KOPT-K1 (cell line): ENCODE measurements around the gene BMP6.

ENCODE experiments used
- H3K27ac ChIP-seq: fragments of 200-600 bp; sonication (generic); 2 replicates; pipeline ENCODE4 v1.5.1; 2016; ENCODE audit warnings: antibody characterized with exemption, mild to moderate bottlenecking, low read depth, low read length; ENCODE audit not compliant: poor library complexity, severe bottlenecking
- H3K36me3 ChIP-seq: fragments of 200-600 bp; sonication (generic); 2 replicates; pipeline ENCODE4 v1.5.1; 2017; ENCODE audit warnings: antibody characterized with exemption, mild to moderate bottlenecking, low read length, moderate library complexity; ENCODE audit not compliant: insufficient read depth
- H3K9me3 ChIP-seq: fragments of 200-600 bp; sonication (generic); 2 replicates; pipeline ENCODE4 v1.5.1; 2017; ENCODE audit warnings: antibody characterized with exemption, low read length, mild to moderate bottlenecking; ENCODE audit not compliant: insufficient read depth, poor library complexity, severe bottlenecking

BMP6 gene

DNA sequence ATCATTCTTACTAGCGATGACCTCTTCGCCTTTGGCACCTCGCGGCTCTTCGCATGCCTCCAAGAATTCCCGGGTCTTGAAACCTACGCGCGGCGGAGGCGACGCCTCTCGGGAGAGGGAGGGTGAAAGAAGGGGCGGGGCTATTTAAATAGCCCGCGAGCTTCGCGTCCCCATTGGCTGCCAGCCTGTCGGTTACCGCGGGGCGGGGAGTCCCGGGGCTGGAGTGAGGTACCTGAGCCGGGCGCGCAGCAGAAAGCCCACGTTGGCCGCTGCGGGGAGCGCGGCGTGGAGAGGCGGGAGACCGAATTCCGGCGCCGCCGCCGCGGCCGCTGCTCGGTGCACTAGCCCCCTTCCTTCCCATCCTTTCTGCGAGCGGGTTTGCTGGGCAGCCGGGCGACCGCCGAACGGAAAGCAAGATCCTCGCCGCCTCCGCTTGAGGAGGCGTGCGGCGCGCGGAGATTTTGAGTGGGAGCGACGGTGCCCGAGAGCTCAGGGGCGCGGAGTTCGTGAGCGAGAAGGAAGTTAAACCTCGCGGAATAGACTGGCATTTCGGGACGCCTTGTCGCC, at the start of gene BMP6:
Gene BMP6, plus strand, starts transcription at position 251 of the 567 bp plus-strand sequence. CDS start 857 bp downstream, outside the sequence.
- no peaks in the 10 kb centered on the region for H3K36me3 ChIP-seq
- peaks cover 7% of the 10 kb centered on the region for H3K9me3 ChIP-seq

DNA sequence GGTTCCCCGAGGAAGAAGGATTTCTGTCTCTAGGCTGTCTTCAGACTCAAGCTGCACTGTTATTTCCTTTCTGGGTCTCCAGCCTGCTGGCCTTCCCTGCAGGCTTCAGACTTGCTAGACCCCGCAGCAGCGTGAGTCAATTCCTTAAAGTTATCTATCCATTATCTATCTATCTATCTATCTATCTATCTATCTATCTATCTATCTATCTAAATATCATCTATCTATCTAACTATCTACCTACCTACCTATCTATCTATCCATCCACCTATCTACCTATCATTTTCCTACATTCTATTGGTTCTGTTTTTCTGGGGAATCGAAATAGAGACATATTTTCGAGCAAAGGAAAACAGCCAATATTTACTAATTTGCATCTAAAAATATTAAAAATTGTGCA, 48.7 kb upstream of the BMP6 start:
- Histone ChIP-seq H3K9me3 (no peaks in the 10 kb centered on the region), H3K27ac (no peak overlapping the region), H3K36me3 (no peaks in the 10 kb centered on the region)

More for the DNA sequence above, at the start of gene BMP6:
- H3K27ac ChIP-seq = no peak within 1 kb of the TSS

DNA sequence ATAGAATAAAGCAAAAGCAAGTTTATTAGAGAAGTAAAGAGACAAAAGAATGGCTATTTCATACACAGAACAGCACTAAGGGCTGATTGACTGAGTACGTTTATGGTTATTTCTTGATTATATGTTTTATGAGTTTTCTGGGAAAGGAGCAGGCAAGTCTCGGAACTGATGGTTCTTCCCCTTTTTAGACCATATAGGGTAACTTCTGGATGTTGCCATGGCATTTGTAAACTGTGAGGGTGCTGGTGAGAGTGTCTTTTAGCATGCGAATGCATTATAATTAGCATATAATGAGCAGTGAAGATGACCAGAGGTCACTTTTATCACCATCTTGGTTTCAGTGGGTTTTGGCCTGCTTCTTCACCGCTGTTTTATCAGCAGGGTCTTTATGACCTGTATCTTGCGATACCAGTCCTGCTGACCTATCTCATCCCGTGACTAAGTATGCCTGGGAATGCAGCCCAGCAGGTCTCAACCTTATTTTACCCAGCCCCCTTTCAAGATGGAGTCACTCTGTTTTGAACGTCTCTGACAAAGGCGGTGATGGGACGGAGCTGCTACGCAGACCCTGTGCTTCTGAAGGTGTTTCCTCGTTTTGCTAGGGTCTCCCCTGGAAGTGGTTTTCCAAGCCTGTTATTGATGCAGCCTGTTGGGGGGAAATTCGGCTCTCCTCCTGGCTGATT, 45.4 kb upstream of the BMP6 start:
- no peaks in the 10 kb centered on the region for H3K9me3 ChIP-seq
- no peak overlapping the region for H3K27ac ChIP-seq
- H3K36me3 ChIP-seq = no peaks in the 10 kb centered on the region

DNA sequence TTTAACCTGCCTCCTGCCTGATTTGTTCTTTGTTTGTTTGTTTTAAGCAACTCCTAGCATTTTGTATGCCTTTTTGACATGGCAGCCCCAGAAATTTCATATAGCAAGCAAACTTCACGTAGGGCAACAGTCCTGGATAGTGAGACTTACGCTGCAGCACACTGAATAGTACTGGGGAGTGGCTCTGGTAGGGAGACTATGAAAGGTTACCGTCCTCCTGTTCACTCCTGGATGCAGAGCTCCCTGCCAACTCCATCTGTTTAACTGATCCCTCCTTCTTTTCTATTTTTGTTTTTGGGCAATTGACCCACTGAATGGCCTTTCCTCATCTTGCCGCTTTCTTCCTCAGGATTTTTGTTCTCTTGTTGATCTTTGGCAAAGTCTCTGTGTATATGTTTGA, 44.5 kb upstream of the BMP6 start:
- no peaks in the 10 kb centered on the region for H3K9me3 ChIP-seq
- H3K36me3 ChIP-seq = no peaks in the 10 kb centered on the region
- no peak overlapping the region for H3K27ac ChIP-seq

DNA sequence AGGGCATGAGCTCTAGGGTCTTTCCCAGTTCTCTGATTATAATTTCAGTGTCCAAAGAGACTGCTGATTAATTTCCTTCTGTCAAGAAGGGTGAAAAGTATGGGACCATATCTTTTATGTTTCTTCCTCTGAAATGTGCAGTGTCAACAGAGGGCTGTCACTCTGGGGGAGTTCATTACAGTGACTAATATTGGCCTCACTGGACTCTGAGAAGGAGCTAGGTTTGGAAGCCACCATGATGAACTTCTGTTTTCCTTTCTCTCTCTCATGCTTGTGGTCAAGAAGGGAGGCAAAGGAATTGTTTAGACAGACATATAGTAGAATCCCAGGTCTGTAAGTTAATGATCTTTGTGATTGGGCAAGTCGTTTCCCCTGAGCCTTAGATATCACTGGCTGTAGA, 41.8 kb upstream of the BMP6 start:
- Histone ChIP-seq H3K9me3 (no peaks in the 10 kb centered on the region), H3K27ac (no peak overlapping the region), H3K36me3 (no peaks in the 10 kb centered on the region)

DNA sequence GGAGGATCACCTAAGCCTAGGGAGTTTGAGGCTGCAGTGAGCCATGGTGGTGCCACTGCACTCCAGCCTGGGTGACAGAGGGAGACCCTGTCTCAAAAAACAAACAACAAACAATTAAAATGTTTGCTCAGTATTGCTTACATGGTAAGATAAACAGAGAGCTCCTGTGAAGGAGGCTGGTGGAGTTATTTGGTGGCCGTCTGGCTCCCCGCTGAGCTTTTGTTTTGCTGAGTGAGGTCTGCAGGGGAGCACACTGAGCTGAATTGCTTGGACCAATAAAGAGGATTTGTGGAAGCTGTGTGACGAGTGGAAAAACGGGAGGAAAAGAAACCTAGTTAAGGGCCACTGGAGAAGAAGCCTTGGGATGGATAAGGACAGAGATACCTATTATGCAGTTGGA, 41.1 kb upstream of the BMP6 start:
- no peaks in the 10 kb centered on the region for H3K36me3 ChIP-seq
- H3K27ac ChIP-seq = no peak overlapping the region
- no peaks in the 10 kb centered on the region for H3K9me3 ChIP-seq

DNA sequence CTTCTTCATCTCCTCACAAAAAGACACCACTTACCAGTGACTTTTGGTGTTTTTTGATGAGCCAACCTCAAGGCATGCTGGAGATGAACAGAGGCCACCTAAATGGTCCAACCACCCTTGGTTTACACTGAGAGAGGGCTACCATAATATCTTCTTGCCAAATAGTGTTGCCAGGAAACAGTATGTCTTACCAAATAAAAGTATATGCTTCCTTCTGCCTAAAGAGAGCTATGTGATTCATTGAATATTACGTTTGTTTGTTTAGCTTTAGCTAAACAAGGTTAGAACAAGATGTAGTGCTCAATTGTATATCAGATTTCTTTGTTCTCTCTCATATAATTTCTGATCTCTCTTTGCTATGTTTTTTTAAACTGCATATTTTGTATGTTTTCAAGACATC, 40.6 kb upstream of the BMP6 start:
- Histone ChIP-seq H3K9me3 (no peaks in the 10 kb centered on the region), H3K36me3 (no peaks in the 10 kb centered on the region), H3K27ac (no peak overlapping the region)

DNA sequence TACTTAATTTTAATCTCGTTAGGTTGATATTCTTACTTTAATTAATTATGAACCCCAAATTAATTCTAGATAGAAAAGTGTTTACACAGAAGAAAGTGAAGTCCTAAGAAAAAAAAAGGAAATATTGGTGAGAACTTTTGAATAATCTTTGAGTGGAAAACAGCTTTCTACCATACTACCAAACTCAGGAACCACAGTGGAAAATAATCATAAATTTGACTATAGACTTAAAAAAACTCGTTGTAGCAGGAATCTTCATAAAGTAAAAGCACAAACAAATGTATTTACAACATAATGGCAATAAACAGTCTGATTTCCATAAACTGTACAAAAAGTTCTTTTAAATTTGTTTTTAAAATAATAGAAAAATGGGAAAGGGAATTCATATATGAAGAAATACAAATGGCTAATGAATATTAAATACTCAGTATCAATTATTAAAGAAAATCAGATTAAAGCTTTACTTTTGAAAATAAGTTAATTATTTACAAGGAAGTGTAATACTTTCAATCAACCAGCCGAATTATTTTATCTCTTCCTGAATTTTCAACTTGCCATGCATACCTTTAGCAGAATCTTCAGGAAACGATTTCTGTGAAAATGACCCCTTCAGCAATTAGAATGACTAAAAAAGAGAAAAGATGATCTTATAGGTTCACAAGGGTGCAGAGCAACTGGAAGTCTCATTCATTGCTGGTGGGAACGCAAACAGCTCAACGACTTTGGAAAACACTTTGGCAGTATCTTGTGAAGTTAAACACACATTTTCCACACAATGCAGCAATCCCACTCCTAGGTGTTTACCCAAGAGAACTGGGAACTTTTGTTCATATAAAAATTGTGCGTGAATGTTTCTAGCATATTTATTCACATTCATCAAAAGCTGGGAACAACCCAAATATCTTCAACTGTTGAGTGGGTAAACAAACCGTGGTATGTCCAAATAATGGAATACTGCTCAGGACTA, 38.5 kb upstream of the BMP6 start:
- Histone ChIP-seq H3K9me3 (no peaks in the 10 kb centered on the region), H3K36me3 (no peaks in the 10 kb centered on the region), H3K27ac (no peak overlapping the region)

DNA sequence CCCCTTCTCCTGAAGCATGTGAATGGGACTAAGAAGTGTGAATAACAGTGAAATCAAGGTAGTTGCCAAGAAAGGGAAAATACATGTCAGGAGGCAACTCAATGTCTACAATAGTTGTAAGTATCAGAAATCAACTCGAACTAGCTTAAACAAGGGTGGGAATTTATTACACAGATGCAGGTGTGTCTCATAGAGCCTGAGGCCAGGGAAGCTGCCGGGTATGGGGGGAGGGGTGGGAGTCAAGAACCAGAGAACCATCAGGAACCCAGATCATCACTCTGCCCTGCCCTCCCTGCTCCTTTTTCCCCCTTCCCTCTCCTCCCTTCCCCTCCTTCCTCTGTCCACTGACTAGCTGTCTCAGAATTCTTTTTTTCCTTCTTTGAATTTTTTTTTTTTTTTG, 34.9 kb upstream of the BMP6 start:
- no peak overlapping the region for H3K27ac ChIP-seq
- no peaks in the 10 kb centered on the region for H3K9me3 ChIP-seq
- no peaks in the 10 kb centered on the region for H3K36me3 ChIP-seq

DNA sequence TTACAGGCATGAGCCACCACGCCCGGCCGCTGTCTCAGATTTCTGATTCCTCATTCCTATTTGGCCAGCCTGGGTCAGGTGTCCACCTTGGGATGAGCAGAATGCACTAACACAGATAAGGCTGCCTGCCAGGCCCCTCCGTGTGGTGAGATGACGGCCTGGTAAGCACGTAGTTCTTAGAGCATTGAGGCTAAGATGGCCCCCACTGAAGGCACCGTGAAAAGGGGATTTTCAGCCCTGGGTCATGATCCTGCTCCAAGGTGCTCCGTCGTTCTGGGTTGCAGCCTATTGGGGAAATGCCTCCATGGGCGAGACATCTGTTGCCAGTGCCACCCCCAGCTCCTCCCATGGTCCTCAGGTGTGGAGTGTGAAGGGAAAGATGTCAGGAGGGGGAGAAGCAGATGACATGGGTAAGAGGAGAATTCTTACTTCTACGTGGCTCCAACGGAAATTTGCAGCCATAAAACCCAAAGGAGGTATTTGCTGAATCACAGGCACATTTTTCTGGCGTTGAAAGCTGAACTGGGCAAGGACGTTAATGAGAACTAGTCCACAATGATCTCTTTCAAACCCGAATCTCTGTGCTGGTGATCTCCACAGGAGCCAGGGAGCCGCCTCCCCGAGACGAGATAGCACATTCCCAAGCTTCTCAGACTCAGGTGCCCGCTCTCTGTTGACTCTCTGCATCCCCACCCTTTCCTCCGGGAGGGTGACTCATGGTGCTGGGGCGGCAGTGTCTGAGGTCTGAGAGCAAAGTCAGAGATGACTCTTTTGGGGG, 34.0 kb upstream of the BMP6 start:
- no peaks in the 10 kb centered on the region for H3K9me3 ChIP-seq
- no peaks in the 10 kb centered on the region for H3K36me3 ChIP-seq
- H3K27ac ChIP-seq = no peak overlapping the region

DNA sequence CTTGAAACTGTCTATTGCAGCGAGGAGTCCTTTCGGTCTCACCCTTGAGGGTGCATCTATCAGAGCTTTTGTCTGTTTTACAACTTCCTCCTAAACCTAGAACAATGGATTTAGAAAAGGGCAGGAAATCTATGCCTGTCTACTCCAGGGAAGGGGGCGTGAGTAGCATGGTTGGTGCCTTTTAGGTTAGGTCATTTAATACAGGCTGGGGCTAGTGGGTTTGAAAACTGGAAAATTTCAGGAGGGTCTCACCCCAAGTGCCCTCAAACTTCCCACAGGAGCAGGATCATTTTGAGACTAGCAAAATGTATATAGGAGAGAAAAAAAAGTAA, 33.5 kb upstream of the BMP6 start:
- Histone ChIP-seq H3K9me3 (no peaks in the 10 kb centered on the region), H3K27ac (no peak overlapping the region), H3K36me3 (no peaks in the 10 kb centered on the region)

DNA sequence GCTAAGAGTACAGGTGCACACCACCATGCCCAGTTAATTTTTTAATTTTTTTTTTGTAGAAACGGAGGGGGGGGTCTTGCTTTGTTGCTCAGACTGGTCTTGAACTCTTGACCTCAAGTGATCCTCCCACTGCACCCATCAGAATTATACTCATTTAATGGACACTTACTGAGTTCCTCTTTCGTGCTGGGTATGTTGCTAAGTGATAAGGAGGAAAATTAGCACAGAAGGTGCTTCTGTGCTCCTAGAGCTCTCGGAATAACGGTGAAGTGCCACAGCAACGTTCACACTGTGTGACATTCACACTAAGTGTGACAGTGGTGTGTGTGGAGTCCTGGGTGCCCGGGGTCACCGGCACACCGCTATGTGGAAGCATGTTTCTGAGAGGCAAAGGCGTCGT, 32.1 kb upstream of the BMP6 start:
- Histone ChIP-seq H3K36me3 (no peaks in the 10 kb centered on the region), H3K9me3 (no peaks in the 10 kb centered on the region), H3K27ac (no peak overlapping the region)

DNA sequence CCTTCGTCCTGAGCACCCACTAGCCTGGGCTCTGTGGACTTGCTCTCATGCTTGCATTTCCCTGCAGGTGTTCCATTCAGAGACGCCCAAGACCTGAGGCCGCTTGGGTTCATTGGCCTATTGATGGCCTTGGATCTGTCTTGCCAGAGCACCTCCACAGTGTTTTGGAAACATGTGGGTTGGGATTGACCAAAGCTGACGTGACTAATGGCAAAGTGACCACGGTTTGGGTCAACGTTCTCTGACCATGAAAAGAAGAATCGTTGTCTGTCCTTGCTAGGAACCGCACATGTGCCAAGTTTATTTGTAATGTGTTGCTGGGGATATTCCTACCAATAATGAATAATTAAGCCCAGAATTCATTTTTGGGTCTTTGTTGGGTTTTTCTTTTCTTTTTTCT, 29.8 kb upstream of the BMP6 start:
- Histone ChIP-seq H3K27ac (no peak overlapping the region), H3K36me3 (no peaks in the 10 kb centered on the region), H3K9me3 (no peaks in the 10 kb centered on the region)

DNA sequence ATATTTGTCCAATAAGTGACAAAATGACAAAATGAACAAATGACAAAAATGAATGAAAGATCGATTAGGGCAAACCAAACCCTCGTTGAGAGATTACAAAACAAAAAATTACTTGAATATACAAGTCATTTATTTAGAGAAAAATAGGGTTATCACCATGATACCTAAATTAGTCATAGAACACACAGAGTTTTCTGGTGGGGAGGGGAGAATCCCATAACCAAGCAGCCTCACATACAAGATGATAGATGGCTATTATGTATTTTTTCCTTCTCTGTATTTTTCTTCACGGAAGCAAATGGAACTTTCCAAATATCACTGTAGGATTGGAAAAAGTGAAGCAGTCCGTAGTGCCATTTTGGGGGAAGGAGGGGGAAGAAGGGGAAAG, 28.5 kb upstream of the BMP6 start:
- no peaks in the 10 kb centered on the region for H3K36me3 ChIP-seq
- no peak overlapping the region for H3K27ac ChIP-seq
- no peaks in the 10 kb centered on the region for H3K9me3 ChIP-seq
